Breast epithelium (tissue), 3 donors: ENCODE results near the gene EHF.

Experiments
- POLR2A ChIP-seq: fragments of 450-650 bp; IDR thresholded peaks from one replicate; pipeline ENCODE4 v1.6.1; 2016; ENCODE audit warnings: antibody characterized with exemption, mild to moderate bottlenecking, moderate library complexity
- TF ChIP-seq, protein P1 (sequence below), 3 donors: fragments of 450-650 bp; IDR thresholded peaks; one replicate each; pipeline ENCODE4 v1.5.1; 2016 to 2017; ENCODE audit warnings: antibody characterized with exemption in 3 of 3, mild to moderate bottlenecking in 3 of 3, moderate library complexity in 3 of 3

DNA sequence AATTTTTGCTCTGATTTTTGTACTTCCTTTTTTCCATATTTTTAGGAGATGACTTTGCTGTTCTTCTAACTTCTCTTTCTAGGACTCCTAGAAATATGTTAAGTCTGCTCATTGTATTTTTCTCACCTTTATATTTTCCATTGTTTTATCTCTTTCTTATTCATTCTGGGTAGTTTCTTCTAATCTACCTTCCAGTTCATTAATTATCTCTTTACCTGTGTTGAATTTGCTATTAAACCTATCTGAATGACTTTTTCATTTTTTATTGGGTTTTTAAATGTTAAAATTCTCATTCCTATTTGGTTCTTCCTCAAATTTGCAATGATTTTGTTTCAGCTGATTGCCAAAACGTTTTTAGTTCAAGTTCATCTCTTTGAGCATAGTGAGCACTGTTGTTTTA, 27.8 kb upstream of the EHF start:
- TF ChIP-seq, protein P1, sequence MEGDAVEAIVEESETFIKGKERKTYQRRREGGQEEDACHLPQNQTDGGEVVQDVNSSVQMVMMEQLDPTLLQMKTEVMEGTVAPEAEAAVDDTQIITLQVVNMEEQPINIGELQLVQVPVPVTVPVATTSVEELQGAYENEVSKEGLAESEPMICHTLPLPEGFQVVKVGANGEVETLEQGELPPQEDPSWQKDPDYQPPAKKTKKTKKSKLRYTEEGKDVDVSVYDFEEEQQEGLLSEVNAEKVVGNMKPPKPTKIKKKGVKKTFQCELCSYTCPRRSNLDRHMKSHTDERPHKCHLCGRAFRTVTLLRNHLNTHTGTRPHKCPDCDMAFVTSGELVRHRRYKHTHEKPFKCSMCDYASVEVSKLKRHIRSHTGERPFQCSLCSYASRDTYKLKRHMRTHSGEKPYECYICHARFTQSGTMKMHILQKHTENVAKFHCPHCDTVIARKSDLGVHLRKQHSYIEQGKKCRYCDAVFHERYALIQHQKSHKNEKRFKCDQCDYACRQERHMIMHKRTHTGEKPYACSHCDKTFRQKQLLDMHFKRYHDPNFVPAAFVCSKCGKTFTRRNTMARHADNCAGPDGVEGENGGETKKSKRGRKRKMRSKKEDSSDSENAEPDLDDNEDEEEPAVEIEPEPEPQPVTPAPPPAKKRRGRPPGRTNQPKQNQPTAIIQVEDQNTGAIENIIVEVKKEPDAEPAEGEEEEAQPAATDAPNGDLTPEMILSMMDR (IDR thresholded peaks at IDR 0.05) = no peak
- TF ChIP-seq POLR2A = no peak
